Neural cell (in vitro differentiated cells): ENCODE data around the gene POU3F3. TPM values are rescaled to one million over a fixed set of nuclear protein-coding genes. Genes with fewer than 3 reads are reported as not detected.

Experiments used
- H2AFZ ChIP-seq: fragments of 200-600, 300-800 bp; sonication (generic), shearing (Covaris generic); 2 replicates; pipeline ENCODE4 v1.6.0; 2014; ENCODE audit warnings: low read depth, mild to moderate bottlenecking, antibody characterized with exemption, low read length, moderate library complexity
- H3F3A ChIP-seq: fragments of 200-600 bp; shearing (Covaris generic); 2 replicates; pipeline ENCODE4 v1.6.1; 2016; ENCODE audit warnings: mild to moderate bottlenecking, moderate library complexity, mixed read lengths, antibody characterized with exemption, low read length; ENCODE audit not compliant: insufficient read depth, poor library complexity, severe bottlenecking
- H3K27ac ChIP-seq: fragments of 200-600, 300-800 bp; sonication (generic), shearing (Covaris generic); 2 replicates; pipeline ENCODE4 v1.5.1; 2014; ENCODE audit warnings: mild to moderate bottlenecking, low read length, moderate library complexity
- H3K27me3 ChIP-seq: fragments of 300-800, 200-600 bp; sonication (generic), shearing (Covaris generic); 2 replicates; pipeline ENCODE4 v1.6.0; 2014; ENCODE audit warnings: mild to moderate bottlenecking, low read depth, low read length, moderate library complexity; ENCODE audit not compliant: insufficient read depth
- H3K36me3 ChIP-seq: fragments of 300-800, 200-600 bp; sonication (generic), shearing (Covaris generic); 2 replicates; pipeline ENCODE4 v1.5.1; 2014; ENCODE audit warnings: mild to moderate bottlenecking, antibody characterized with exemption, low read length, moderate library complexity; ENCODE audit not compliant: insufficient read depth
- H3K4me2 ChIP-seq: fragments of 300-800, 200-600 bp; sonication (generic), shearing (Covaris generic); 2 replicates; pipeline ENCODE4 v1.6.0; 2014; ENCODE audit warnings: mild to moderate bottlenecking, low read length
- H3K4me3 ChIP-seq: fragments of 300-800, 200-600 bp; sonication (generic), shearing (Covaris generic); 2 replicates; pipeline ENCODE4 v1.5.1; 2014; ENCODE audit warnings: mild to moderate bottlenecking, low read length, moderate library complexity
- H3K79me2 ChIP-seq: fragments of 200-600 bp; shearing (Covaris generic); replicated peaks from 2 replicates; pipeline ENCODE4 v1.6.0; 2014; ENCODE audit warnings: mild to moderate bottlenecking, low read length, moderate library complexity; ENCODE audit not compliant: insufficient read depth
- H3K9ac ChIP-seq: fragments of 300-800, 200-600 bp; sonication (generic), shearing (Covaris generic); 2 replicates; pipeline ENCODE4 v1.6.1; 2016; ENCODE audit warnings: mild to moderate bottlenecking, low read length, mixed read lengths
- H3K9me2 ChIP-seq: fragments of 200-600 bp; shearing (Covaris generic); 2 replicates; pipeline ENCODE4 v1.6.1; 2016; ENCODE audit warnings: mild to moderate bottlenecking, low read length, mixed read lengths; ENCODE audit not compliant: insufficient read depth
- H3K9me3 ChIP-seq: fragments of 200-600, 300-800 bp; sonication (generic), shearing (Covaris generic); 2 replicates; pipeline ENCODE4 v1.6.1; 2016; ENCODE audit warnings: mild to moderate bottlenecking, mixed run types, low read length, moderate library complexity, mixed read lengths
- H4K20me1 ChIP-seq: fragments of 200-600 bp; shearing (Covaris generic); 2 replicates; pipeline ENCODE4 v1.6.1; 2016; ENCODE audit warnings: mild to moderate bottlenecking, mixed run types; ENCODE audit not compliant: insufficient read depth
- EP300 ChIP-seq: fragments of 450-650 bp; conservative IDR thresholded peaks from 2 replicates; pipeline ENCODE4 v1.6.1; 2014; ENCODE audit warnings: antibody characterized with exemption, mild to moderate bottlenecking, moderate library complexity; ENCODE audit not compliant: poor library complexity, severe bottlenecking
- EZH2 ChIP-seq: fragments of 200-600, 300-800 bp; shearing (Covaris generic), sonication (generic); IDR thresholded peaks from 2 replicates; pipeline ENCODE4 v1.6.1; 2014; ENCODE audit warnings: antibody characterized with exemption, low read length, borderline replicate concordance, mild to moderate bottlenecking; ENCODE audit not compliant: insufficient read depth, poor library complexity, severe bottlenecking
- MXI1 ChIP-seq: fragments of 450-650 bp; conservative IDR thresholded peaks from 2 replicates; pipeline ENCODE4 v1.6.1; 2014; ENCODE audit warnings: antibody characterized with exemption, mild to moderate bottlenecking; ENCODE audit not compliant: poor library complexity, severe bottlenecking
- POLR2AphosphoS5 ChIP-seq: IDR thresholded peaks from 2 replicates; pipeline ENCODE4 v1.6.1; 2012
- RAD21 ChIP-seq: fragments of 450-650 bp; conservative IDR thresholded peaks from 2 replicates; pipeline ENCODE4 v1.6.1; 2014; ENCODE audit warnings: antibody characterized with exemption, mild to moderate bottlenecking, moderate library complexity
- SMC3 ChIP-seq: fragments of 450-650 bp; conservative IDR thresholded peaks from 2 replicates; pipeline ENCODE4 v1.6.1; 2014; ENCODE audit warnings: antibody characterized with exemption, mild to moderate bottlenecking, moderate library complexity; ENCODE audit not compliant: poor library complexity
- TAF1 ChIP-seq: IDR thresholded peaks from 2 replicates; pipeline ENCODE4 v1.6.1; 2012; ENCODE audit warnings: low read depth
- polyA plus RNA-seq: library from polyadenylated mRNA; depleted of rRNA; stranded (reverse); fragments of >200 nt; gene quantifications from 2 replicates; pipeline ENCODE4 v1.2.3, GENCODE V29; 2014
- TF ChIP-seq, protein P1 (sequence below): fragments of 450-650 bp; IDR thresholded peaks from 2 replicates; pipeline ENCODE4 v1.5.1; 2014; ENCODE audit warnings: antibody characterized with exemption, mild to moderate bottlenecking, moderate library complexity; ENCODE audit not compliant: poor library complexity, severe bottlenecking
- TF ChIP-seq, protein P2 (sequence below): IDR thresholded peaks from 2 replicates; pipeline ENCODE4 v1.6.1; 2012; ENCODE audit warnings: borderline replicate concordance

Gene POU3F3
- polyA plus RNA-seq, 1 donor from 2014 or later = 69.3 TPM

DNA sequence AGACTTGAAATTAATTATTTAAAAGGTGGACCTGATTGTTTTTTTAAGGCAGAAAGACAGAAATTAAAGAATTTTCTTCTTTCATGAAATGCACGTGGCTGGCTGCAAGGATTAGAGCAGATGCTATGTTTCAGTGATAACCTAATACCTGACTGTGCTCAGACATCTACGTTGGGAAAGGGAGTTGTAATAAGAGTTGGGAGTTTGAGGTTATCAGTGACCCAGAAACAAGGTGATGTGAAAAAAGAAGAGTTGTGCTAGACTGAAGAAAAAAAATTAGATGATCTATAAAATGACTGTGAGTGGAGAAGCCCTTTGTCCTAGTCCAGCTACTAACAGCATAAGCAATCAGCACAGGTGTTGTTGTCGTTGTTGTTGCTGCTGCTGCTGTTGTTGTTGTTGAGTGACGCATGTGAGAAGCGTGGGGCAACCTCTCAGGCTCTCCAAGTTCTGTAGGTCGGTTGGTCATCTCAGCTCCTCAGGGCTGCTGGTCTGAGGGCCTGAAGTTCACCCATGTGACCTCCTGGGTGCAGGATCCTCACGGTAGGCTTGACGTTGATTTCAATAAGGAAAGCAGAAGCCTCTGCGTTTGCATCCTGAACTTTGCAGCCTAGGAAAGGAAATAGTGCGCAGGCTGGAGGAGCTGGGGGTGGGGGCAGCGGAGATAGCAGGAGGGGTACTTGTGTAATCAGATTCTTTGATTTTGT, 7.6 kb downstream of the POU3F3 start:
- H2AFZ ChIP-seq = no peak overlapping the region
- H3K27me3 ChIP-seq = no peaks in the 10 kb centered on the region
- H3K4me2 ChIP-seq = peak overlapping the region; percentile 95

DNA sequence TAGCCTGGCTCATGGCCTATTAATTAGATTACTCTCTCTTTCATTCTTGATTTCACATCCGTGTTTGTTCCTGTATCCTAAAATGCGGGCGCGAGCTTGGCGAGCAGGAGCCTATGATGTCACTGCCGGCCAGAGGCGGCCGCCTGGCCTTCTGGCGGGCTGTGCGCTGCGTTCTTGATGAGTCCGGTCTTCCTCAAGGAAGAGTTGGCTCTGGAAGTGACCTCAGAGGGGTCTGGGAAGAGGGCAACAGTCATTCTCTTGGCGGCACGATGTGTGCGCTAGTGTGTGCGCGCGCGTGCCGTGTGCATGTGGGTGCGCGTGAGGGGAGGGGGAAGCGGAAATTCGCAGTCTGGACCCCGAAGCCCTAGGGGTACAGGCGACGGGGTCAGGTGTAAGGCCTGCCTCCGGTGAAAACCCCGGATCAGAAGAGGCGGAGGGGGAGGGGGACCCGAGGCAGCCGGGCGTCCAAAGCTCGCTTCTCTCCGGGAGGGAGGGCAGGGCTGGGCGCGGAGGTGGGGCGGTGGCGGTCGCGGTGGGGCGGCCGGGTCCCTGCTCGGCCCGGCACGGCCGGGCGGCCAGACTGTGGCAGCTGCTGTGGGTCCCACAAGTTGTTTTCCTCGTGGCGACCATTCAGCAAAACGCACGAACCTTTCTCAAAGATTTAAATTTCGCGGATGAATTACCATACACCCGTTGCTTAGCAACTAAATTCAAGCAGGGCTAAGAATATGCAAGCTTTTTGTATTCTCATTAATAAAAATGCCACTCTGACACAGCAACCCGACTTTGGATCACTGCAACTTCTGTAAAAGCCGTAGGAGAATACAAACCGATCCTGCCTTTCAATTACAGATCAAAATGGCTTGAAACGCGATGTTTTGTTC, 8.4 kb downstream of the POU3F3 start:
- Histone ChIP-seq H3K4me2 (peak overlapping the region; percentile 98), H3K4me3 (peak overlapping the region; percentile 88), H3K27me3 (no peaks in the 10 kb centered on the region)
- TF ChIP-seq POLR2AphosphoS5 = peak; percentile 54
- no peak for TF ChIP-seq EZH2
- no peak for TF ChIP-seq SMC3
- TF ChIP-seq, protein P1, sequence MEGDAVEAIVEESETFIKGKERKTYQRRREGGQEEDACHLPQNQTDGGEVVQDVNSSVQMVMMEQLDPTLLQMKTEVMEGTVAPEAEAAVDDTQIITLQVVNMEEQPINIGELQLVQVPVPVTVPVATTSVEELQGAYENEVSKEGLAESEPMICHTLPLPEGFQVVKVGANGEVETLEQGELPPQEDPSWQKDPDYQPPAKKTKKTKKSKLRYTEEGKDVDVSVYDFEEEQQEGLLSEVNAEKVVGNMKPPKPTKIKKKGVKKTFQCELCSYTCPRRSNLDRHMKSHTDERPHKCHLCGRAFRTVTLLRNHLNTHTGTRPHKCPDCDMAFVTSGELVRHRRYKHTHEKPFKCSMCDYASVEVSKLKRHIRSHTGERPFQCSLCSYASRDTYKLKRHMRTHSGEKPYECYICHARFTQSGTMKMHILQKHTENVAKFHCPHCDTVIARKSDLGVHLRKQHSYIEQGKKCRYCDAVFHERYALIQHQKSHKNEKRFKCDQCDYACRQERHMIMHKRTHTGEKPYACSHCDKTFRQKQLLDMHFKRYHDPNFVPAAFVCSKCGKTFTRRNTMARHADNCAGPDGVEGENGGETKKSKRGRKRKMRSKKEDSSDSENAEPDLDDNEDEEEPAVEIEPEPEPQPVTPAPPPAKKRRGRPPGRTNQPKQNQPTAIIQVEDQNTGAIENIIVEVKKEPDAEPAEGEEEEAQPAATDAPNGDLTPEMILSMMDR = no peak
- no peak for TF ChIP-seq EP300
- TF ChIP-seq MXI1 = peak; percentile 94
- no peak for TF ChIP-seq RAD21

More for the DNA sequence above, 7.6 kb downstream of the POU3F3 start:
- Histone ChIP-seq H3K9ac (peak overlapping the region; percentile 89), H3K79me2 (peaks cover 95% of the 10 kb centered on the region), H3K36me3 (peaks cover 2% of the 10 kb centered on the region), H3K9me2 (no peaks in the 10 kb centered on the region), H4K20me1 (peaks cover 45% of the 10 kb centered on the region), H3K27ac (peak overlapping the region; percentile 94), H3K4me3 (peak overlapping the region; percentile 88), H3F3A (peaks cover 5% of the 10 kb centered on the region), H3K9me3 (no peaks in the 10 kb centered on the region)
- TF ChIP-seq, protein P1 = no peak
- TF ChIP-seq EZH2 = no peak
- TF ChIP-seq, protein P2, sequence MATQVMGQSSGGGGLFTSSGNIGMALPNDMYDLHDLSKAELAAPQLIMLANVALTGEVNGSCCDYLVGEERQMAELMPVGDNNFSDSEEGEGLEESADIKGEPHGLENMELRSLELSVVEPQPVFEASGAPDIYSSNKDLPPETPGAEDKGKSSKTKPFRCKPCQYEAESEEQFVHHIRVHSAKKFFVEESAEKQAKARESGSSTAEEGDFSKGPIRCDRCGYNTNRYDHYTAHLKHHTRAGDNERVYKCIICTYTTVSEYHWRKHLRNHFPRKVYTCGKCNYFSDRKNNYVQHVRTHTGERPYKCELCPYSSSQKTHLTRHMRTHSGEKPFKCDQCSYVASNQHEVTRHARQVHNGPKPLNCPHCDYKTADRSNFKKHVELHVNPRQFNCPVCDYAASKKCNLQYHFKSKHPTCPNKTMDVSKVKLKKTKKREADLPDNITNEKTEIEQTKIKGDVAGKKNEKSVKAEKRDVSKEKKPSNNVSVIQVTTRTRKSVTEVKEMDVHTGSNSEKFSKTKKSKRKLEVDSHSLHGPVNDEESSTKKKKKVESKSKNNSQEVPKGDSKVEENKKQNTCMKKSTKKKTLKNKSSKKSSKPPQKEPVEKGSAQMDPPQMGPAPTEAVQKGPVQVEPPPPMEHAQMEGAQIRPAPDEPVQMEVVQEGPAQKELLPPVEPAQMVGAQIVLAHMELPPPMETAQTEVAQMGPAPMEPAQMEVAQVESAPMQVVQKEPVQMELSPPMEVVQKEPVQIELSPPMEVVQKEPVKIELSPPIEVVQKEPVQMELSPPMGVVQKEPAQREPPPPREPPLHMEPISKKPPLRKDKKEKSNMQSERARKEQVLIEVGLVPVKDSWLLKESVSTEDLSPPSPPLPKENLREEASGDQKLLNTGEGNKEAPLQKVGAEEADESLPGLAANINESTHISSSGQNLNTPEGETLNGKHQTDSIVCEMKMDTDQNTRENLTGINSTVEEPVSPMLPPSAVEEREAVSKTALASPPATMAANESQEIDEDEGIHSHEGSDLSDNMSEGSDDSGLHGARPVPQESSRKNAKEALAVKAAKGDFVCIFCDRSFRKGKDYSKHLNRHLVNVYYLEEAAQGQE = no peak
- no peak for TF ChIP-seq RAD21
- TF ChIP-seq TAF1 = no peak
- TF ChIP-seq EP300 = no peak
- peak; percentile 54 for TF ChIP-seq MXI1
- TF ChIP-seq SMC3 = no peak
- TF ChIP-seq POLR2AphosphoS5 = peak; percentile 27

More for the DNA sequence above, 8.4 kb downstream of the POU3F3 start:
- Histone ChIP-seq H3K9me3 (no peaks in the 10 kb centered on the region), H3K9me2 (no peaks in the 10 kb centered on the region), H3K79me2 (peaks cover 100% of the 10 kb centered on the region), H3K36me3 (no peaks in the 10 kb centered on the region), H3F3A (peaks cover 5% of the 10 kb centered on the region), H3K9ac (peak overlapping the region; percentile 89), H3K27ac (peak overlapping the region; percentile 94), H2AFZ (no peak overlapping the region), H4K20me1 (peaks cover 39% of the 10 kb centered on the region)
